ENCODE data around the gene CAPNS2. TPM values are rescaled to one million over a fixed set of nuclear protein-coding genes. Genes with fewer than 3 reads are reported as not detected.
A peak's percentile ranks its signal among the peaks of the same experiment; 100 is the strongest.

CAPNS2 gene
- total and polyA plus RNA-seq, 9 of the 15 experiments (the other 6 are each of a cell fraction or from before 2014, with no cell fraction given): 0.12 to 0.65 (median 0.24) TPM; not detected in 2

DNA sequence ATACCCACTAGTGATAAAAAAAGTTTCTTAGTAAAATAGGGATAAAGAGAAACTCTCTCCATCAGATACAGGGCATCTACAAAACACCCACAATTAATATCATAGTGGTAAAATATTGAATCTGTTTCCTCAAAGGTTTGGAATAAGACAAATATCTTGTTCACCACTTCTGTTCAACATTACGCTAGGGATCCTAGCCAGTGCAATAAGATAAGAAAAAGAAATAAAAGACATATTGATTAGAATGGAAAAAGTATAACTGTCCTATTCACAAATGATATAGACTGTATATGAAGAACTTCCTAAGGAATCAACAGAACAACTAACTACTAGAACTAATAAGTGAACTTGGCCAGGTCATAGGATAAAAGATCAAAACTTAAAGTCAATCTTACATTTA is 44.7 kb upstream of the CAPNS2 start:
- Histone ChIP-seq H3K9me3 (replicated peaks; ENCODE audit: control insufficient read depth, insufficient read depth, low read depth, low read length) (no peaks in the 10 kb centered on the region), H3K79me2 (ENCODE audit: control insufficient read depth, insufficient read depth, low read length) (no peaks in the 10 kb centered on the region), H4K20me1 (replicated peaks; ENCODE audit: control insufficient read depth, insufficient read depth, low read length) (no peaks in the 10 kb centered on the region), H3K36me3 (ENCODE audit: control insufficient read depth, insufficient read depth, low read length) (no peaks in the 10 kb centered on the region), H3K27me3 (ENCODE audit: control insufficient read depth in 2 of 2, insufficient read depth in 2 of 2, low read length in 2 of 2) (no peaks in the 10 kb centered on the region), H2AFZ (ENCODE audit: low read depth, low read length) (no peak overlapping the region), H3K4me2 (ENCODE audit: insufficient read depth, low read length) (no peak overlapping the region), H3K4me1 (replicated peaks in 1 of 2; ENCODE audit: control insufficient read depth in 2 of 2, insufficient read depth in 2 of 2, low read length in 2 of 2) (no peaks in the 10 kb centered on the region), H3K27ac (ENCODE audit: extremely low read depth, low read depth, low read length) (no peak overlapping the region), H3K9ac (ENCODE audit: insufficient read depth in 1 of 2, low read depth in 2 of 2, low read length in 2 of 2) (no peak overlapping the region), H3K4me3 (no peak overlapping the region), H3K9me1 (ENCODE audit: control insufficient read depth, insufficient read depth, low read length) (no peaks in the 10 kb centered on the region)
- intact Hi-C loops (cut with micrococcal nuclease) (no loop called here), in situ Hi-C loops (cut with MboI) (no loop called here)
- DNase-seq (ENCODE audit: extremely low read depth in 1 of 4, low spot score in 3 of 4) (no peak), FAIRE-seq (no peak), ATAC-seq (no peak)
- 20% methylated on average over 1 of the region's 1 CpG for WGBS (ENCODE audit: insufficient coverage, low coverage, missing lambda C conversion rate)
- no peak for TF ChIP-seq IFI16 (CRISPR knock-in tag; IDR thresholded peaks at IDR 0.05)
- TF ChIP-seq ZKSCAN3 (CRISPR knock-in tag; IDR thresholded peaks at IDR 0.05): no peak
- no peak for TF ChIP-seq ADNP (tag; IDR thresholded peaks at IDR 0.05)
- no peak for TF ChIP-seq HDAC6 (IDR thresholded peaks at IDR 0.05; ENCODE audit: low read depth, low read length)
- TF ChIP-seq RBM25 (IDR thresholded peaks at IDR 0.05; ENCODE audit: low read depth, low read length, severe bottlenecking): peak; percentile 43
- TF ChIP-seq PRMT5 (CRISPR knock-in tag; IDR thresholded peaks at IDR 0.05): no peak
- BruUV-seq (replicated peaks): no TSS peak
- CTCF ChIA-PET (ENCODE audit: low intra/inter-chr PET ratio): no interaction called here
- POLR2A ChIA-PET: no interaction called here

DNA sequence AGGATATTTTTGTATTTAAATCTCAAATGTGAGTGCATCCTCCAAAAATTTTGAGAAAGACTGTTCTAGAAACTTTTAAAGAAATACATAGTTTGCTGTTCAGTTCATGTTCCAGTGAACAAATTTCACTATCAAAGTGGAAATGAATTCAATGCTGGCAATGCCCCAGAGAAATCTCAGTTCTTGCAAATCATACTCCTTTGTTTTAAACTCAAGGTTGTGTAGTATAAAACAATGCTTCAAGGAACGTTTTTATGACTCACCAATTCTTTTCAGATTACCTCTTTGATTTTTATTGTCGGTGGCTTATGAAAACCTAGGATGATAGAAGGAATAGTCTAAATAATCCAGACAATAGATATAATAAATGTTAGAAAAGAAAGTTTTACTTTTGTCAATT is 40.0 kb upstream of the CAPNS2 start:
- no peak overlapping the region for H2AFZ ChIP-seq (ENCODE audit: low read depth, low read length)
- no peaks in the 10 kb centered on the region for H3K27me3 ChIP-seq (ENCODE audit: control insufficient read depth in 2 of 2, insufficient read depth in 2 of 2, low read length in 2 of 2)
- FAIRE-seq (no peak), DNase-seq (ENCODE audit: extremely low read depth in 1 of 4, low spot score in 3 of 4) (no peak), ATAC-seq (no peak)
- no peak overlapping the region for H3K27ac ChIP-seq (ENCODE audit: extremely low read depth, low read depth, low read length)
- intact Hi-C loops (cut with micrococcal nuclease) (no loop called here), in situ Hi-C loops (cut with MboI) (no loop called here)
- no peak overlapping the region for H3K4me3 ChIP-seq
- POLR2A ChIA-PET: no interaction called here
- H3K36me3 ChIP-seq (ENCODE audit: control insufficient read depth, insufficient read depth, low read length): no peaks in the 10 kb centered on the region
- no peaks in the 10 kb centered on the region for H3K79me2 ChIP-seq (ENCODE audit: control insufficient read depth, insufficient read depth, low read length)
- H3K9me3 ChIP-seq (replicated peaks; ENCODE audit: control insufficient read depth, insufficient read depth, low read depth, low read length): no peaks in the 10 kb centered on the region
- WGBS (ENCODE audit: insufficient coverage, low coverage, missing lambda C conversion rate): 0% methylated on average over 2 of the region's 2 CpGs
- no peak overlapping the region for H3K9ac ChIP-seq (ENCODE audit: insufficient read depth in 1 of 2, low read depth in 2 of 2, low read length in 2 of 2)
- BruUV-seq (replicated peaks): no TSS peak
- CTCF ChIA-PET (ENCODE audit: low intra/inter-chr PET ratio): no interaction called here
- no peaks in the 10 kb centered on the region for H4K20me1 ChIP-seq (replicated peaks; ENCODE audit: control insufficient read depth, insufficient read depth, low read length)
- no peaks in the 10 kb centered on the region for H3K9me1 ChIP-seq (ENCODE audit: control insufficient read depth, insufficient read depth, low read length)
- no peaks in the 10 kb centered on the region for H3K4me1 ChIP-seq (replicated peaks in 1 of 2; ENCODE audit: control insufficient read depth in 2 of 2, insufficient read depth in 2 of 2, low read length in 2 of 2)
- no peak overlapping the region for H3K4me2 ChIP-seq (ENCODE audit: insufficient read depth, low read length)
- TF ChIP-seq JUNB (CRISPR knock-in tag; conservative IDR thresholded peaks at IDR 0.05) (no peak), ZNF311 (CRISPR knock-in tag; IDR thresholded peaks at IDR 0.05) (no peak), POLR2A (conservative IDR thresholded peaks at IDR 0.05) (no peak), ZNF408 (CRISPR knock-in tag; IDR thresholded peaks at IDR 0.05; ENCODE audit: low read depth) (no peak), DIDO1 (tag; IDR thresholded peaks at IDR 0.05; ENCODE audit: low read depth) (no peak), CBX3 (IDR thresholded peaks at IDR 0.05; ENCODE audit: borderline replicate concordance in 1 of 2, low read length in 2 of 2) (no peak), NFIC (IDR thresholded peaks at IDR 0.05) (no peak), OTX1 (CRISPR knock-in tag; IDR thresholded peaks at IDR 0.05) (no peak), RBM17 (IDR thresholded peaks at IDR 0.05; ENCODE audit: borderline replicate concordance, low read depth, low read length) (no peak), ZNF644 (tag; IDR thresholded peaks at IDR 0.05; ENCODE audit: low read depth) (no peak), NCOR1 (IDR thresholded peaks at IDR 0.05) (no peak), PCBP2 (IDR thresholded peaks at IDR 0.05; ENCODE audit: low read depth, low read length, poor library complexity, severe bottlenecking) (no peak)
- TF ChIP-seq, protein P1, sequence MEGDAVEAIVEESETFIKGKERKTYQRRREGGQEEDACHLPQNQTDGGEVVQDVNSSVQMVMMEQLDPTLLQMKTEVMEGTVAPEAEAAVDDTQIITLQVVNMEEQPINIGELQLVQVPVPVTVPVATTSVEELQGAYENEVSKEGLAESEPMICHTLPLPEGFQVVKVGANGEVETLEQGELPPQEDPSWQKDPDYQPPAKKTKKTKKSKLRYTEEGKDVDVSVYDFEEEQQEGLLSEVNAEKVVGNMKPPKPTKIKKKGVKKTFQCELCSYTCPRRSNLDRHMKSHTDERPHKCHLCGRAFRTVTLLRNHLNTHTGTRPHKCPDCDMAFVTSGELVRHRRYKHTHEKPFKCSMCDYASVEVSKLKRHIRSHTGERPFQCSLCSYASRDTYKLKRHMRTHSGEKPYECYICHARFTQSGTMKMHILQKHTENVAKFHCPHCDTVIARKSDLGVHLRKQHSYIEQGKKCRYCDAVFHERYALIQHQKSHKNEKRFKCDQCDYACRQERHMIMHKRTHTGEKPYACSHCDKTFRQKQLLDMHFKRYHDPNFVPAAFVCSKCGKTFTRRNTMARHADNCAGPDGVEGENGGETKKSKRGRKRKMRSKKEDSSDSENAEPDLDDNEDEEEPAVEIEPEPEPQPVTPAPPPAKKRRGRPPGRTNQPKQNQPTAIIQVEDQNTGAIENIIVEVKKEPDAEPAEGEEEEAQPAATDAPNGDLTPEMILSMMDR (IDR thresholded peaks at IDR 0.05 in 2 of 3, conservative IDR thresholded peaks at IDR 0.05 in 1 of 3; ENCODE audit: insufficient read depth in 2 of 3, low read depth in 1 of 3, low read length in 3 of 3): no peak

Measured in K562 (cell line).